Liver (tissue), 9 donors: ENCODE results near the gene WNK1. TPM values are rescaled to one million over a fixed set of nuclear protein-coding genes. Genes with fewer than 3 reads are reported as not detected.

Experiments
- DNase-seq: peaks from one replicate; pipeline ENCODE4 v3.0.0-alpha.2; 2017; ENCODE audit warnings: low spot score
- H3K27ac ChIP-seq, 2 donors: one replicate each; pipeline ENCODE4 v1.7.0; 2013; ENCODE audit warnings: inconsistent platforms in 2 of 2, low read length in 2 of 2, control low read depth in 1 of 2, low read depth in 1 of 2, mild to moderate bottlenecking in 1 of 2
- H3K27me3 ChIP-seq, 4 donors: one replicate each; pipeline versions ENCODE4 v1.6.1 to v1.7.0; 2013; ENCODE audit warnings: low read length in 3 of 4, inconsistent platforms in 1 of 4, mild to moderate bottlenecking in 1 of 4, moderate library complexity in 1 of 4; ENCODE audit not compliant: control insufficient read depth in 4 of 4, insufficient read depth in 4 of 4
- H3K36me3 ChIP-seq, 4 donors: one replicate each; pipeline versions ENCODE4 v1.6.1 to v1.7.0; 2013; ENCODE audit warnings: low read length in 3 of 4, mild to moderate bottlenecking in 3 of 4, low read depth in 1 of 4, moderate library complexity in 1 of 4; ENCODE audit not compliant: control insufficient read depth in 4 of 4, insufficient read depth in 3 of 4
- H3K4me1 ChIP-seq, 4 donors: one replicate each; pipeline versions ENCODE4 v1.6.1 to v1.7.0; 2013; ENCODE audit warnings: low read length in 3 of 4, mild to moderate bottlenecking in 3 of 4, moderate library complexity in 1 of 4; ENCODE audit not compliant: control insufficient read depth in 4 of 4, insufficient read depth in 4 of 4
- H3K4me3 ChIP-seq, 3 donors: one replicate each; pipeline versions ENCODE4 v1.6.1 to v1.7.0; 2013; ENCODE audit warnings: low read length in 3 of 3, control low read depth in 1 of 3, low read depth in 1 of 3, mild to moderate bottlenecking in 1 of 3
- H3K9ac ChIP-seq, 2 donors: one replicate each; pipeline ENCODE4 v1.7.0; 2013; ENCODE audit warnings: low read length in 2 of 2, mild to moderate bottlenecking in 2 of 2, moderate library complexity in 2 of 2, control low read depth in 1 of 2, low read depth in 1 of 2
- H3K9me3 ChIP-seq, 4 donors: one replicate each; pipeline versions ENCODE4 v1.6.1 to v1.7.0; 2013; ENCODE audit warnings: low read length in 3 of 4; ENCODE audit not compliant: control insufficient read depth in 4 of 4
- CTCF ChIP-seq: fragments of 150-350 bp; IDR thresholded peaks from 2 replicates; pipeline ENCODE4 v1.5.1; 2017; ENCODE audit warnings: improper control_type of control experiment, low read depth, low read length; ENCODE audit not compliant: missing input control
- GABPA ChIP-seq, 2 donors: IDR thresholded peaks in 1 of 2; conservative IDR thresholded peaks in 1 of 2; 2 replicates each; pipeline ENCODE4 v1.6.1; 2016; ENCODE audit warnings: antibody characterized with exemption in 2 of 2, mild to moderate bottlenecking in 1 of 2, moderate library complexity in 1 of 2
- HNF4G ChIP-seq: IDR thresholded peaks from 2 replicates; pipeline ENCODE4 v1.6.1; 2016; ENCODE audit warnings: antibody characterized with exemption
- NR2F2 ChIP-seq: IDR thresholded peaks from 2 replicates; pipeline ENCODE4 v1.6.1; 2016; ENCODE audit warnings: antibody characterized with exemption
- RAD21 ChIP-seq, 2 donors: IDR thresholded peaks; 2 replicates each; pipeline ENCODE4 v1.6.1; 2016; ENCODE audit warnings: antibody characterized with exemption in 2 of 2, mild to moderate bottlenecking in 2 of 2
- REST ChIP-seq: IDR thresholded peaks from 2 replicates; pipeline ENCODE4 v1.6.1; 2016; ENCODE audit warnings: antibody characterized with exemption, mild to moderate bottlenecking
- RXRA ChIP-seq, 2 donors: IDR thresholded peaks; 2 replicates each; pipeline ENCODE4 v1.6.1; 2017 to 2018; ENCODE audit warnings: antibody characterized with exemption in 2 of 2, mild to moderate bottlenecking in 1 of 2
- TAF1 ChIP-seq: conservative IDR thresholded peaks from 2 replicates; pipeline ENCODE4 v1.6.1; 2016; ENCODE audit warnings: antibody characterized with exemption, mild to moderate bottlenecking
- WGBS: extraction: QIAGEN DNeasy Blood & Tissue Kit; methylation state at CpG from one replicate; pipeline ENCODE4 v1.1.7; 2013; 5-methylcytosine and 5-hydroxymethylcytosine counted together
- polyA plus RNA-seq, 2 donors: library from polyadenylated mRNA; stranded (reverse) in 1 of 2; unstranded in 1 of 2; fragments of 200-250 nt in 1 of 2; fragments of >200 nt in 1 of 2; fragmentation: Nextera tagmentation in 1 of 2; extraction: Ambion mirVana in 1 of 2; gene quantifications; one replicate each; pipeline versions ENCODE4 v1.2.1 to v1.2.3, GENCODE V29; 2013 to 2015
- total RNA-seq, 2 donors: library from RNA; depleted of rRNA; stranded (reverse); fragments of >200 nt; gene quantifications; one replicate each; pipeline ENCODE4 v1.2.3, GENCODE V29; 2014
- donor health status: healthy.
- donor health status: healthy.
- donor health status: healthy.
- donor health status: healthy.
- donor health status: healthy.

Gene WNK1
- total and polyA plus RNA-seq, 4 donors, result 22.4 to 299 (median 53.8) TPM

GRCh38 chr12:828726-829395, 76.5 kb downstream of the WNK1 start:
- H3K36me3 ChIP-seq, result peaks cover 7 to 19% (median 12%) of the 10 kb centered on the region in 4 donors
- no peak overlapping the region for H3K27ac ChIP-seq
- no peak overlapping the region for H3K4me3 ChIP-seq
- H3K4me1 ChIP-seq, result peaks cover 0 to 2% (median 0%) of the 10 kb centered on the region in 4 donors
- TF ChIP-seq RXRA (IDR thresholded peaks at IDR 0.05), result no peak
- no peaks in the 10 kb centered on the region for H3K27me3 ChIP-seq
- no peaks in the 10 kb centered on the region for H3K9me3 ChIP-seq
- no peak overlapping the region for H3K9ac ChIP-seq
- no peak for DNase-seq

- no peak for DNase-seq
- Histone ChIP-seq H3K4me3 (no peak overlapping the region), H3K4me1 (peaks cover 0 to 2% (median 0%) of the 10 kb centered on the region in 4 donors), H3K9ac (no peak overlapping the region), H3K9me3 (no peaks in the 10 kb centered on the region), H3K27ac (no peak overlapping the region), H3K27me3 (no peaks in the 10 kb centered on the region), H3K36me3 (peaks cover 7 to 23% (median 13%) of the 10 kb centered on the region in 4 donors)
- WGBS, result 98% methylated on average over 4 of the region's 4 CpGs
- no peak for TF ChIP-seq RAD21 (IDR thresholded peaks at IDR 0.05)
- no peak for TF ChIP-seq RXRA (IDR thresholded peaks at IDR 0.05)
- no peak for TF ChIP-seq GABPA (IDR thresholded peaks at IDR 0.05 in 1 of 2, conservative IDR thresholded peaks at IDR 0.05 in 1 of 2)
- no peak for TF ChIP-seq CTCF
Measured at GRCh38 chr12:830111-830867, 77.9 kb downstream of the WNK1 start.

- Histone ChIP-seq H3K27ac (no peak overlapping the region), H3K4me1 (no peaks in the 10 kb centered on the region), H3K9me3 (no peaks in the 10 kb centered on the region), H3K36me3 (peaks cover 0 to 6% (median 4%) of the 10 kb centered on the region in 4 donors), H3K4me3 (no peak overlapping the region), H3K9ac (no peak overlapping the region), H3K27me3 (no peaks in the 10 kb centered on the region)
- WGBS, result 97% methylated on average over 3 of the region's 3 CpGs
- DNase-seq, result no peak
- TF ChIP-seq NR2F2, result no peak
- TF ChIP-seq HNF4G, result no peak
- no peak for TF ChIP-seq TAF1
- TF ChIP-seq REST, result no peak
Measured at GRCh38 chr12:835754-836518, 83.6 kb downstream of the WNK1 start.
